OCI-LY1 (cell line): ENCODE results near the gene CD226.

Experiments used
- H2AFZ ChIP-seq: fragments of 200-600 bp; sonication (generic), shearing (Covaris generic); 2 replicates; pipeline ENCODE4 v1.6.0; 2014; ENCODE audit warnings: antibody characterized with exemption, mild to moderate bottlenecking, low read length
- H3F3A ChIP-seq: fragments of 200-600 bp; sonication (generic), shearing (Covaris generic); 2 replicates; pipeline ENCODE4 v1.6.0; 2014; ENCODE audit warnings: mild to moderate bottlenecking, antibody characterized with exemption, low read length, moderate library complexity; ENCODE audit not compliant: insufficient read depth
- H3K27ac ChIP-seq: fragments of 200-600 bp; sonication (generic); 2 replicates; pipeline ENCODE4 v1.5.1; 2014; ENCODE audit warnings: low read length, mixed run types, mild to moderate bottlenecking, low read depth; ENCODE audit not compliant: poor library complexity, severe bottlenecking
- H3K27me3 ChIP-seq: fragments of 200-600 bp; sonication (generic); 2 replicates; pipeline ENCODE4 v1.6.0; 2014; ENCODE audit warnings: antibody characterized with exemption, mild to moderate bottlenecking, low read length, moderate library complexity; ENCODE audit not compliant: insufficient read depth
- H3K36me3 ChIP-seq: fragments of 200-600 bp; sonication (generic); 2 replicates; pipeline ENCODE4 v1.6.1; 2014; ENCODE audit warnings: mild to moderate bottlenecking, antibody characterized with exemption, low read length, moderate library complexity, mixed read lengths; ENCODE audit not compliant: insufficient read depth
- H3K4me1 ChIP-seq: fragments of 200-600 bp; sonication (generic); 2 replicates; pipeline ENCODE4 v1.5.1; 2014; ENCODE audit warnings: mild to moderate bottlenecking, low read length, moderate library complexity; ENCODE audit not compliant: insufficient read depth, severe bottlenecking
- H3K4me2 ChIP-seq: fragments of 200-600 bp; sonication (generic), shearing (Covaris generic); 2 replicates; pipeline ENCODE4 v1.6.1; 2014; ENCODE audit warnings: low read length
- H3K4me3 ChIP-seq: fragments of 200-600 bp; sonication (generic); 2 replicates; pipeline ENCODE4 v1.5.1; 2014; ENCODE audit warnings: low read length, low read depth, mild to moderate bottlenecking, mixed read lengths; ENCODE audit not compliant: poor library complexity, severe bottlenecking
- H3K79me2 ChIP-seq: fragments of 200-600 bp; shearing (Covaris generic); 2 replicates; pipeline ENCODE4 v1.6.1; 2016; ENCODE audit warnings: mixed run types, low read length, mixed read lengths; ENCODE audit not compliant: insufficient read depth
- H3K9ac ChIP-seq: fragments of 200-600 bp; sonication (generic), shearing (Covaris generic); 2 replicates; pipeline ENCODE4 v1.6.1; 2014; ENCODE audit warnings: mild to moderate bottlenecking, low read length, mixed read lengths
- H3K9me2 ChIP-seq: fragments of 200-600 bp; sonication (generic), shearing (Covaris generic); 2 replicates; pipeline ENCODE4 v1.6.1; 2014; ENCODE audit warnings: low read depth, mild to moderate bottlenecking, low read length, mixed read lengths
- H3K9me3 ChIP-seq: fragments of 200-600 bp; shearing (Covaris generic); 2 replicates; pipeline ENCODE4 v1.6.1; 2014; ENCODE audit warnings: low read length, mixed read lengths
- H4K20me1 ChIP-seq: fragments of 200-600 bp; sonication (generic), shearing (Covaris generic); 2 replicates; pipeline ENCODE4 v1.6.0; 2016; ENCODE audit warnings: mild to moderate bottlenecking, low read length; ENCODE audit not compliant: insufficient read depth
- EZH2 ChIP-seq: fragments of 200-600 bp; sonication (generic), shearing (Covaris generic); IDR thresholded peaks from 2 replicates; pipeline ENCODE4 v1.8.0; 2017; ENCODE audit warnings: borderline replicate concordance, mixed run types, mild to moderate bottlenecking, antibody characterized with exemption, low read length, moderate library complexity, mixed read lengths
- TF ChIP-seq, protein P1 (sequence below): fragments of 200-600 bp; sonication (generic), shearing (Covaris generic); IDR thresholded peaks from 2 replicates; pipeline ENCODE4 v1.5.1; 2017; ENCODE audit warnings: mild to moderate bottlenecking, antibody characterized with exemption, low read length, moderate library complexity, mixed read lengths

Gene CD226

DNA sequence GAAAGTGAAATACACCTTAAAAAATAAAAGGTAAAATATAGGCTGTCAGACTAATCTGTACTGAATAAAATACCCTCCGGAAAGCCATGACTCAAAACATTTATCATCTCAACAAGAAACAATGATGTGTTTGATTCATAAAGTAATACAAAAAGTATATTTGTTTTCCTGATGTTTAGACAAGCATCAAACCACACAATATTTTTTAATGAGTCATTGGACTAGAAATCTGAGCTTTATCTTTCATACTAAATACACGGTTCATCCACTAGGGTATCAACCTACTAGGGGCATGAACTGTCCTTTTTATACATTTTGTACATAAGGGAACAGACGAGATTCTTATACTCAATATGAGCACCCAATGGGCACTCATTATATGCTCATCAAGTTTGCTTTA lies 31.3 kb downstream of the CD226 start:
- Histone ChIP-seq H3K4me1 (no peaks in the 10 kb centered on the region), H3K4me2 (no peak overlapping the region), H3K9ac (no peak overlapping the region), H3K4me3 (no peak overlapping the region), H2AFZ (no peak overlapping the region), H3K36me3 (no peaks in the 10 kb centered on the region), H3K79me2 (no peaks in the 10 kb centered on the region), H3K27ac (no peak overlapping the region), H3K9me3 (no peaks in the 10 kb centered on the region), H4K20me1 (no peaks in the 10 kb centered on the region), H3K27me3 (no peaks in the 10 kb centered on the region), H3F3A (no peaks in the 10 kb centered on the region), H3K9me2 (no peaks in the 10 kb centered on the region)
- TF ChIP-seq EZH2: no peak
- TF ChIP-seq, protein P1, sequence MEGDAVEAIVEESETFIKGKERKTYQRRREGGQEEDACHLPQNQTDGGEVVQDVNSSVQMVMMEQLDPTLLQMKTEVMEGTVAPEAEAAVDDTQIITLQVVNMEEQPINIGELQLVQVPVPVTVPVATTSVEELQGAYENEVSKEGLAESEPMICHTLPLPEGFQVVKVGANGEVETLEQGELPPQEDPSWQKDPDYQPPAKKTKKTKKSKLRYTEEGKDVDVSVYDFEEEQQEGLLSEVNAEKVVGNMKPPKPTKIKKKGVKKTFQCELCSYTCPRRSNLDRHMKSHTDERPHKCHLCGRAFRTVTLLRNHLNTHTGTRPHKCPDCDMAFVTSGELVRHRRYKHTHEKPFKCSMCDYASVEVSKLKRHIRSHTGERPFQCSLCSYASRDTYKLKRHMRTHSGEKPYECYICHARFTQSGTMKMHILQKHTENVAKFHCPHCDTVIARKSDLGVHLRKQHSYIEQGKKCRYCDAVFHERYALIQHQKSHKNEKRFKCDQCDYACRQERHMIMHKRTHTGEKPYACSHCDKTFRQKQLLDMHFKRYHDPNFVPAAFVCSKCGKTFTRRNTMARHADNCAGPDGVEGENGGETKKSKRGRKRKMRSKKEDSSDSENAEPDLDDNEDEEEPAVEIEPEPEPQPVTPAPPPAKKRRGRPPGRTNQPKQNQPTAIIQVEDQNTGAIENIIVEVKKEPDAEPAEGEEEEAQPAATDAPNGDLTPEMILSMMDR: no peak

- H2AFZ ChIP-seq: no peak overlapping the region
- TF ChIP-seq EZH2: no peak
- TF ChIP-seq, protein P1: no peak
- H3K9me2 ChIP-seq: no peaks in the 10 kb centered on the region
- no peaks in the 10 kb centered on the region for H4K20me1 ChIP-seq
- no peaks in the 10 kb centered on the region for H3K27me3 ChIP-seq
- H3K9ac ChIP-seq: no peak overlapping the region
- H3K79me2 ChIP-seq: no peaks in the 10 kb centered on the region
- no peaks in the 10 kb centered on the region for H3K9me3 ChIP-seq
- H3K4me1 ChIP-seq: no peaks in the 10 kb centered on the region
- no peaks in the 10 kb centered on the region for H3F3A ChIP-seq
- H3K27ac ChIP-seq: no peak overlapping the region
- no peak overlapping the region for H3K4me2 ChIP-seq
- no peaks in the 10 kb centered on the region for H3K36me3 ChIP-seq
- H3K4me3 ChIP-seq: no peak overlapping the region
These were observed 38.8 kb downstream of the CD226 start for GRCh38 chr18:69908838-69909237.

GRCh38 chr18:69906765-69907164 lies 40.9 kb downstream of the CD226 start:
- Histone ChIP-seq H3K36me3 (no peaks in the 10 kb centered on the region), H4K20me1 (no peaks in the 10 kb centered on the region), H3K79me2 (no peaks in the 10 kb centered on the region), H3K9me2 (no peaks in the 10 kb centered on the region), H3K4me3 (no peak overlapping the region), H3K4me1 (no peaks in the 10 kb centered on the region), H3K9ac (no peak overlapping the region), H2AFZ (no peak overlapping the region), H3K27me3 (no peaks in the 10 kb centered on the region), H3K27ac (no peak overlapping the region), H3K9me3 (no peaks in the 10 kb centered on the region), H3F3A (no peaks in the 10 kb centered on the region), H3K4me2 (no peak overlapping the region)
- TF ChIP-seq EZH2: no peak
- TF ChIP-seq, protein P1: no peak
